SU-DHL-6 (cell line): ENCODE measurements around the gene DENND5A.

Source experiments
- CTCF ChIP-seq: fragments of 200-600 bp; sonication (generic); IDR thresholded peaks from one replicate; pipeline ENCODE4 v1.5.1; 2017; ENCODE audit warnings: antibody characterized with exemption, mild to moderate bottlenecking, low read length, moderate library complexity; ENCODE audit not compliant: insufficient read depth, poor library complexity, severe bottlenecking
- EZH2phosphoT487 ChIP-seq: fragments of 200-600 bp; sonication (generic), shearing (Covaris generic); conservative IDR thresholded peaks from 2 replicates; pipeline ENCODE4 v1.6.1; 2018; ENCODE audit warnings: mild to moderate bottlenecking, antibody characterized with exemption, low read length, moderate library complexity, mixed read lengths

GRCh38 chr11:9136741-9137140, 128.4 kb downstream of the DENND5A start:
- no peak for TF ChIP-seq EZH2phosphoT487
- no peak for TF ChIP-seq CTCF
